Liver (tissue), 9 donors: ENCODE measurements around the gene HAUS7. TPM values are rescaled to one million over a fixed set of nuclear protein-coding genes. Genes with fewer than 3 reads are reported as not detected.

ENCODE experiments used
- DNase-seq: peaks from one replicate; pipeline ENCODE4 v3.0.0-alpha.2; 2017; ENCODE audit warnings: low spot score
- H3K27ac ChIP-seq, 2 donors: one replicate each; pipeline ENCODE4 v1.7.0; 2013; ENCODE audit warnings: inconsistent platforms in 2 of 2, low read length in 2 of 2, control low read depth in 1 of 2, low read depth in 1 of 2, mild to moderate bottlenecking in 1 of 2
- H3K27me3 ChIP-seq, 4 donors: one replicate each; pipeline versions ENCODE4 v1.6.1 to v1.7.0; 2013; ENCODE audit warnings: low read length in 3 of 4, inconsistent platforms in 1 of 4, mild to moderate bottlenecking in 1 of 4, moderate library complexity in 1 of 4; ENCODE audit not compliant: control insufficient read depth in 4 of 4, insufficient read depth in 4 of 4
- H3K36me3 ChIP-seq, 4 donors: one replicate each; pipeline versions ENCODE4 v1.6.1 to v1.7.0; 2013; ENCODE audit warnings: low read length in 3 of 4, mild to moderate bottlenecking in 3 of 4, low read depth in 1 of 4, moderate library complexity in 1 of 4; ENCODE audit not compliant: control insufficient read depth in 4 of 4, insufficient read depth in 3 of 4
- H3K4me1 ChIP-seq, 4 donors: one replicate each; pipeline versions ENCODE4 v1.6.1 to v1.7.0; 2013; ENCODE audit warnings: low read length in 3 of 4, mild to moderate bottlenecking in 3 of 4, moderate library complexity in 1 of 4; ENCODE audit not compliant: control insufficient read depth in 4 of 4, insufficient read depth in 4 of 4
- H3K4me3 ChIP-seq, 3 donors: one replicate each; pipeline versions ENCODE4 v1.6.1 to v1.7.0; 2013; ENCODE audit warnings: low read length in 3 of 3, control low read depth in 1 of 3, low read depth in 1 of 3, mild to moderate bottlenecking in 1 of 3
- H3K9ac ChIP-seq, 2 donors: one replicate each; pipeline ENCODE4 v1.7.0; 2013; ENCODE audit warnings: low read length in 2 of 2, mild to moderate bottlenecking in 2 of 2, moderate library complexity in 2 of 2, control low read depth in 1 of 2, low read depth in 1 of 2
- H3K9me3 ChIP-seq, 4 donors: one replicate each; pipeline versions ENCODE4 v1.6.1 to v1.7.0; 2013; ENCODE audit warnings: low read length in 3 of 4; ENCODE audit not compliant: control insufficient read depth in 4 of 4
- ATF3 ChIP-seq: IDR thresholded peaks from 2 replicates; pipeline ENCODE4 v1.6.1; 2016; ENCODE audit warnings: antibody characterized with exemption
- EGR1 ChIP-seq, 2 donors: IDR thresholded peaks; 2 replicates each; pipeline ENCODE4 v1.6.1; 2016 to 2018; ENCODE audit warnings: antibody characterized with exemption in 2 of 2, low read depth in 2 of 2
- FOXA1 ChIP-seq: IDR thresholded peaks from 2 replicates; pipeline ENCODE4 v1.6.1; 2016; ENCODE audit warnings: antibody characterized with exemption
- FOXA2 ChIP-seq: IDR thresholded peaks from 2 replicates; pipeline ENCODE4 v1.6.1; 2016; ENCODE audit warnings: antibody characterized with exemption
- GABPA ChIP-seq, 2 donors: IDR thresholded peaks in 1 of 2; conservative IDR thresholded peaks in 1 of 2; 2 replicates each; pipeline ENCODE4 v1.6.1; 2016; ENCODE audit warnings: antibody characterized with exemption in 2 of 2, mild to moderate bottlenecking in 1 of 2, moderate library complexity in 1 of 2
- HNF4A ChIP-seq, 2 donors: conservative IDR thresholded peaks; 2 replicates each; pipeline ENCODE4 v1.6.1; 2016; ENCODE audit warnings: antibody characterized with exemption in 2 of 2, mild to moderate bottlenecking in 2 of 2
- JUND ChIP-seq, 2 donors: IDR thresholded peaks; 2 replicates each; pipeline ENCODE4 v1.6.1; 2016; ENCODE audit warnings: antibody characterized with exemption in 2 of 2
- NR2F2 ChIP-seq: IDR thresholded peaks from 2 replicates; pipeline ENCODE4 v1.6.1; 2016; ENCODE audit warnings: antibody characterized with exemption
- RAD21 ChIP-seq, 2 donors: IDR thresholded peaks; 2 replicates each; pipeline ENCODE4 v1.6.1; 2016; ENCODE audit warnings: antibody characterized with exemption in 2 of 2, mild to moderate bottlenecking in 2 of 2
- RXRA ChIP-seq, 2 donors: IDR thresholded peaks; 2 replicates each; pipeline ENCODE4 v1.6.1; 2017 to 2018; ENCODE audit warnings: antibody characterized with exemption in 2 of 2, mild to moderate bottlenecking in 1 of 2
- SP1 ChIP-seq: IDR thresholded peaks from 2 replicates; pipeline ENCODE4 v1.6.1; 2018; ENCODE audit warnings: antibody characterized with exemption, mild to moderate bottlenecking
- TAF1 ChIP-seq: conservative IDR thresholded peaks from 2 replicates; pipeline ENCODE4 v1.6.1; 2016; ENCODE audit warnings: antibody characterized with exemption, mild to moderate bottlenecking
- YY1 ChIP-seq: IDR thresholded peaks from 2 replicates; pipeline ENCODE4 v1.6.1; 2016; ENCODE audit warnings: antibody characterized with exemption, mild to moderate bottlenecking
- WGBS: extraction: QIAGEN DNeasy Blood & Tissue Kit; methylation state at CpG from one replicate; pipeline ENCODE4 v1.1.7; 2013; 5-methylcytosine and 5-hydroxymethylcytosine counted together
- polyA plus RNA-seq, 2 donors: library from polyadenylated mRNA; stranded (reverse) in 1 of 2; unstranded in 1 of 2; fragments of 200-250 nt in 1 of 2; fragments of >200 nt in 1 of 2; fragmentation: Nextera tagmentation in 1 of 2; extraction: Ambion mirVana in 1 of 2; gene quantifications; one replicate each; pipeline versions ENCODE4 v1.2.1 to v1.2.3, GENCODE V29; 2013 to 2015
- total RNA-seq, 2 donors: library from RNA; depleted of rRNA; stranded (reverse); fragments of >200 nt; gene quantifications; one replicate each; pipeline ENCODE4 v1.2.3, GENCODE V29; 2014
- TF ChIP-seq, protein P1 (sequence below): IDR thresholded peaks from 2 replicates; pipeline ENCODE4 v1.6.1; 2016; ENCODE audit warnings: antibody characterized with exemption
- TF ChIP-seq, protein P2 (sequence below): IDR thresholded peaks from 2 replicates; pipeline ENCODE4 v1.6.1; 2016; ENCODE audit warnings: antibody characterized with exemption, mild to moderate bottlenecking
- TF ChIP-seq, protein P3 (sequence below): fragments of 150-350 bp; IDR thresholded peaks from 2 replicates; pipeline ENCODE4 v1.5.1; 2017; ENCODE audit warnings: improper control_type of control experiment, low read depth, low read length; ENCODE audit not compliant: missing input control
- TF ChIP-seq, protein P4 (sequence below): IDR thresholded peaks from 2 replicates; pipeline ENCODE4 v1.6.1; 2016; ENCODE audit warnings: antibody characterized with exemption
- donor health status: healthy.
- donor health status: healthy.
- donor health status: healthy.
- donor health status: healthy.
- donor health status: healthy.

HAUS7 gene
- total and polyA plus RNA-seq, 4 donors: 7.0 to 8.9 (median 7.8) TPM

DNA sequence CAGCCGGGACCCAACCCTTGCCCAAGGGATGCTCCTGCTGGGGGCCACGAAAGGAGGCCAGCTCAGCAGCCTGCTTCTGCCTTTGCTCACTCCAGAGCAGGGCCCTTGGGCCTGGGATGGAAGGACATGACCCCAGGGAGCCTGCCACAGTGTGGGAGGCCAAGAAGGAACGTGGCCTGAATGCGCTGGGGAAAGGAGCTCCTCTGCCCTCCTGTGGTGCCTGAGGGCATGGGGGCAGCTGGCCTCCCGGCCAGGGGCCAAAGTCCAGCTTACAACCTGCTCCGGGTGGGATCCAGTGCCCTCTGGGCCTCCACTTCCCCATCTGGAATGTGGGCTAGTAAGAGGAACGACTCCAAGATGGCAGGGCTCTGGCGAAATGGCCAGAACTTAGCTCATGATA, 45.1 kb upstream of the HAUS7 start:
- 57% methylated on average over 8 of the region's 8 CpGs for WGBS
- H3K27ac ChIP-seq: no peak overlapping the region
- no peak overlapping the region for H3K9ac ChIP-seq
- H3K4me3 ChIP-seq: no peak overlapping the region
- peaks cover 0 to 5% (median 0%) of the 10 kb centered on the region in 4 donors for H3K4me1 ChIP-seq
- no peaks in the 10 kb centered on the region for H3K36me3 ChIP-seq
- H3K9me3 ChIP-seq: no peaks in the 10 kb centered on the region
- peaks cover 0 to 10% (median 0%) of the 10 kb centered on the region in 4 donors for H3K27me3 ChIP-seq
- TF ChIP-seq, protein P1, sequence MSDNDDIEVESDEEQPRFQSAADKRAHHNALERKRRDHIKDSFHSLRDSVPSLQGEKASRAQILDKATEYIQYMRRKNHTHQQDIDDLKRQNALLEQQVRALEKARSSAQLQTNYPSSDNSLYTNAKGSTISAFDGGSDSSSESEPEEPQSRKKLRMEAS: no peak
- TF ChIP-seq, protein P2, sequence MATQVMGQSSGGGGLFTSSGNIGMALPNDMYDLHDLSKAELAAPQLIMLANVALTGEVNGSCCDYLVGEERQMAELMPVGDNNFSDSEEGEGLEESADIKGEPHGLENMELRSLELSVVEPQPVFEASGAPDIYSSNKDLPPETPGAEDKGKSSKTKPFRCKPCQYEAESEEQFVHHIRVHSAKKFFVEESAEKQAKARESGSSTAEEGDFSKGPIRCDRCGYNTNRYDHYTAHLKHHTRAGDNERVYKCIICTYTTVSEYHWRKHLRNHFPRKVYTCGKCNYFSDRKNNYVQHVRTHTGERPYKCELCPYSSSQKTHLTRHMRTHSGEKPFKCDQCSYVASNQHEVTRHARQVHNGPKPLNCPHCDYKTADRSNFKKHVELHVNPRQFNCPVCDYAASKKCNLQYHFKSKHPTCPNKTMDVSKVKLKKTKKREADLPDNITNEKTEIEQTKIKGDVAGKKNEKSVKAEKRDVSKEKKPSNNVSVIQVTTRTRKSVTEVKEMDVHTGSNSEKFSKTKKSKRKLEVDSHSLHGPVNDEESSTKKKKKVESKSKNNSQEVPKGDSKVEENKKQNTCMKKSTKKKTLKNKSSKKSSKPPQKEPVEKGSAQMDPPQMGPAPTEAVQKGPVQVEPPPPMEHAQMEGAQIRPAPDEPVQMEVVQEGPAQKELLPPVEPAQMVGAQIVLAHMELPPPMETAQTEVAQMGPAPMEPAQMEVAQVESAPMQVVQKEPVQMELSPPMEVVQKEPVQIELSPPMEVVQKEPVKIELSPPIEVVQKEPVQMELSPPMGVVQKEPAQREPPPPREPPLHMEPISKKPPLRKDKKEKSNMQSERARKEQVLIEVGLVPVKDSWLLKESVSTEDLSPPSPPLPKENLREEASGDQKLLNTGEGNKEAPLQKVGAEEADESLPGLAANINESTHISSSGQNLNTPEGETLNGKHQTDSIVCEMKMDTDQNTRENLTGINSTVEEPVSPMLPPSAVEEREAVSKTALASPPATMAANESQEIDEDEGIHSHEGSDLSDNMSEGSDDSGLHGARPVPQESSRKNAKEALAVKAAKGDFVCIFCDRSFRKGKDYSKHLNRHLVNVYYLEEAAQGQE: no peak
- no peak for TF ChIP-seq TAF1
- TF ChIP-seq, protein P3, sequence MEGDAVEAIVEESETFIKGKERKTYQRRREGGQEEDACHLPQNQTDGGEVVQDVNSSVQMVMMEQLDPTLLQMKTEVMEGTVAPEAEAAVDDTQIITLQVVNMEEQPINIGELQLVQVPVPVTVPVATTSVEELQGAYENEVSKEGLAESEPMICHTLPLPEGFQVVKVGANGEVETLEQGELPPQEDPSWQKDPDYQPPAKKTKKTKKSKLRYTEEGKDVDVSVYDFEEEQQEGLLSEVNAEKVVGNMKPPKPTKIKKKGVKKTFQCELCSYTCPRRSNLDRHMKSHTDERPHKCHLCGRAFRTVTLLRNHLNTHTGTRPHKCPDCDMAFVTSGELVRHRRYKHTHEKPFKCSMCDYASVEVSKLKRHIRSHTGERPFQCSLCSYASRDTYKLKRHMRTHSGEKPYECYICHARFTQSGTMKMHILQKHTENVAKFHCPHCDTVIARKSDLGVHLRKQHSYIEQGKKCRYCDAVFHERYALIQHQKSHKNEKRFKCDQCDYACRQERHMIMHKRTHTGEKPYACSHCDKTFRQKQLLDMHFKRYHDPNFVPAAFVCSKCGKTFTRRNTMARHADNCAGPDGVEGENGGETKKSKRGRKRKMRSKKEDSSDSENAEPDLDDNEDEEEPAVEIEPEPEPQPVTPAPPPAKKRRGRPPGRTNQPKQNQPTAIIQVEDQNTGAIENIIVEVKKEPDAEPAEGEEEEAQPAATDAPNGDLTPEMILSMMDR: no peak
- no peak for TF ChIP-seq FOXA2
- TF ChIP-seq ATF3: no peak
- no peak for TF ChIP-seq HNF4A (conservative IDR thresholded peaks at IDR 0.05)
- no peak for TF ChIP-seq YY1
- no peak for TF ChIP-seq SP1
- no peak for TF ChIP-seq JUND (IDR thresholded peaks at IDR 0.05)
- no peak for TF ChIP-seq RAD21 (IDR thresholded peaks at IDR 0.05)
- TF ChIP-seq RXRA (IDR thresholded peaks at IDR 0.05): no peak
- TF ChIP-seq NR2F2: no peak
- no peak for TF ChIP-seq GABPA (IDR thresholded peaks at IDR 0.05 in 1 of 2, conservative IDR thresholded peaks at IDR 0.05 in 1 of 2)
- TF ChIP-seq FOXA1: no peak
- TF ChIP-seq EGR1 (IDR thresholded peaks at IDR 0.05; ENCODE audit: low read depth in 2 of 2): no peak
- DNase-seq: no peak

- 81% methylated on average over 9 of the region's 9 CpGs for WGBS
- no peak for TF ChIP-seq ATF3
- TF ChIP-seq, protein P1: no peak
- no peak for TF ChIP-seq YY1
- TF ChIP-seq, protein P4, sequence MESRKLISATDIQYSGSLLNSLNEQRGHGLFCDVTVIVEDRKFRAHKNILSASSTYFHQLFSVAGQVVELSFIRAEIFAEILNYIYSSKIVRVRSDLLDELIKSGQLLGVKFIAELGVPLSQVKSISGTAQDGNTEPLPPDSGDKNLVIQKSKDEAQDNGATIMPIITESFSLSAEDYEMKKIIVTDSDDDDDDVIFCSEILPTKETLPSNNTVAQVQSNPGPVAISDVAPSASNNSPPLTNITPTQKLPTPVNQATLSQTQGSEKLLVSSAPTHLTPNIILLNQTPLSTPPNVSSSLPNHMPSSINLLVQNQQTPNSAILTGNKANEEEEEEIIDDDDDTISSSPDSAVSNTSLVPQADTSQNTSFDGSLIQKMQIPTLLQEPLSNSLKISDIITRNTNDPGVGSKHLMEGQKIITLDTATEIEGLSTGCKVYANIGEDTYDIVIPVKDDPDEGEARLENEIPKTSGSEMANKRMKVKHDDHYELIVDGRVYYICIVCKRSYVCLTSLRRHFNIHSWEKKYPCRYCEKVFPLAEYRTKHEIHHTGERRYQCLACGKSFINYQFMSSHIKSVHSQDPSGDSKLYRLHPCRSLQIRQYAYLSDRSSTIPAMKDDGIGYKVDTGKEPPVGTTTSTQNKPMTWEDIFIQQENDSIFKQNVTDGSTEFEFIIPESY: no peak
- no peak for TF ChIP-seq FOXA1
- TF ChIP-seq EGR1 (IDR thresholded peaks at IDR 0.05; ENCODE audit: low read depth in 2 of 2): no peak
- TF ChIP-seq JUND (IDR thresholded peaks at IDR 0.05): no peak
- no peak for TF ChIP-seq GABPA (IDR thresholded peaks at IDR 0.05 in 1 of 2, conservative IDR thresholded peaks at IDR 0.05 in 1 of 2)
- no peak for TF ChIP-seq HNF4A (conservative IDR thresholded peaks at IDR 0.05)
- TF ChIP-seq RXRA (IDR thresholded peaks at IDR 0.05): no peak
- TF ChIP-seq, protein P2: no peak
- TF ChIP-seq TAF1: no peak
These were observed 43.9 kb upstream of the HAUS7 start for GRCh38 chrX:153514259-153514658.

More at GRCh38 chrX:153514259-153514658, 43.9 kb upstream of the HAUS7 start:
- Histone ChIP-seq H3K4me1 (peaks cover 0 to 5% (median 0%) of the 10 kb centered on the region in 4 donors), H3K27me3 (peaks cover 0 to 10% (median 0%) of the 10 kb centered on the region in 4 donors), H3K27ac (no peak overlapping the region), H3K36me3 (no peaks in the 10 kb centered on the region), H3K4me3 (no peak overlapping the region), H3K9ac (no peak overlapping the region), H3K9me3 (no peaks in the 10 kb centered on the region)
- DNase-seq: no peak
